ENCODE measurements around the gene RHBDF2. TPM values are rescaled to one million over a fixed set of nuclear protein-coding genes. Genes with fewer than 3 reads are reported as not detected.
A peak's percentile ranks its signal among the peaks of the same experiment; 100 is the strongest.
"Not testable (repeated sequence)": the region's sequence is repeated elsewhere in the genome, so short reads cannot be mapped to it uniquely, and the experiment has no call there.

The RHBDF2 gene
- total RNA-seq, 2 experiments from 2014 or later: 51.4 to 52.1 TPM

GRCh38 chr17:76521683-76522082 is 20.5 kb upstream of the RHBDF2 start:
- H3K27ac Mint-ChIP-seq; POLR2A ChIA-PET; H3K36me3 Mint-ChIP-seq (ENCODE audit: low read depth); H3K4me3 Mint-ChIP-seq; H3K9me3 Mint-ChIP-seq (ENCODE audit: insufficient read depth); DNase-seq; H3K27me3 Mint-ChIP-seq (ENCODE audit: low read depth); ATAC-seq: not testable (repeated sequence)
- H3K4me1 Mint-ChIP-seq (ENCODE audit: low read depth): peaks cover 28% of the 10 kb centered on the region
- CTCF ChIA-PET: interaction anchor here (1.6 to 7.1 kb wide), 7 partner anchors 11 to 193 kb away, joined by 4 to 88 read pairs (median 42); no protein-coding TSS in a partner anchor

GRCh38 chr17:76521262-76521661 is 20.0 kb upstream of the RHBDF2 start:
- POLR2A ChIA-PET: no interaction called here
- H3K36me3 Mint-ChIP-seq (ENCODE audit: low read depth): no peaks in the 10 kb centered on the region

GRCh38 chr17:76519048-76519966 is 18.1 kb upstream of the RHBDF2 start:
- ChIA-PET POLR2A (no interaction called here), CTCF (interaction anchor here (0.8 to 7.1 kb wide), 5 partner anchors 12 to 194 kb away, joined by 3 to 88 read pairs (median 5); no protein-coding TSS in a partner anchor)
- ATAC-seq (no peak), DNase-seq (no peak)
- peaks cover 50% of the 10 kb centered on the region for H3K4me1 Mint-ChIP-seq (ENCODE audit: low read depth)
- H3K27me3 Mint-ChIP-seq (ENCODE audit: low read depth): no peaks in the 10 kb centered on the region
- H3K36me3 Mint-ChIP-seq (ENCODE audit: low read depth): no peaks in the 10 kb centered on the region
- no peaks in the 10 kb centered on the region for H3K9me3 Mint-ChIP-seq (ENCODE audit: insufficient read depth)
- H3K27ac Mint-ChIP-seq: no peak overlapping the region
- H3K4me3 Mint-ChIP-seq: no peak overlapping the region

More at GRCh38 chr17:76521262-76521661, 20.0 kb upstream of the RHBDF2 start:
- H3K27me3 Mint-ChIP-seq (ENCODE audit: low read depth): no peaks in the 10 kb centered on the region
- H3K9me3 Mint-ChIP-seq (ENCODE audit: insufficient read depth): no peaks in the 10 kb centered on the region
- CTCF ChIA-PET: interaction anchor here (1.5 to 7.1 kb wide), 8 partner anchors 10 to 193 kb away, joined by 4 to 88 read pairs (median 32); no protein-coding TSS in a partner anchor
- ATAC-seq (no peak), DNase-seq (no peak)
- H3K27ac Mint-ChIP-seq: no peak overlapping the region
- H3K4me3 Mint-ChIP-seq: no peak overlapping the region
- H3K4me1 Mint-ChIP-seq (ENCODE audit: low read depth): peaks cover 32% of the 10 kb centered on the region

DNA sequence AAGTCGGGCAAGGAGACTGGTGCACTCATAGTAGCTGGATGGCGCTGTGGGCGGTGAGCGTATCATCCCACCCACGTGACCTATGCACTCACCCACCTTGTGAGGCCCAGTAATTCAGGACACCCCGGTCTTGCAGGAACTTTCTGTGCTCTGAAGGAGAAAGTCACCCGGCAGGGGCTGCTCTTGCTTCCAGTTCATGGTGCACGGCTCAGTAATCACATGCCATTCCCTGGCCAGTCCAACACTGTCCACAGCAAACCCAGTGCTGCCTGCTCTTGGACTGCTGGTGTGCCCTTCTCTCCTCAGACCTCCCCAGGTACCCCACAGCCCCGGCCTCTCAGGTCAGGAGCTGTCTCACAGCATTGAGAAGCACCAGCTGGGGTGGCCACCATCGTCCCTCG is 16.4 kb upstream of the RHBDF2 start:
- no peaks in the 10 kb centered on the region for H3K36me3 Mint-ChIP-seq (ENCODE audit: low read depth)
- DNase-seq: no peak
- ChIA-PET CTCF (interaction anchor here (1.5 kb wide), 1 partner anchor 106 kb away, joined by 4 read pairs; no protein-coding TSS in a partner anchor), POLR2A (no interaction called here)
- H3K27me3 Mint-ChIP-seq (ENCODE audit: low read depth): no peaks in the 10 kb centered on the region
- H3K27ac Mint-ChIP-seq: peak overlapping the region; percentile 77
- ATAC-seq: no peak
- no peaks in the 10 kb centered on the region for H3K9me3 Mint-ChIP-seq (ENCODE audit: insufficient read depth)
- peaks cover 57% of the 10 kb centered on the region for H3K4me1 Mint-ChIP-seq (ENCODE audit: low read depth)
- no peak overlapping the region for H3K4me3 Mint-ChIP-seq

DNA sequence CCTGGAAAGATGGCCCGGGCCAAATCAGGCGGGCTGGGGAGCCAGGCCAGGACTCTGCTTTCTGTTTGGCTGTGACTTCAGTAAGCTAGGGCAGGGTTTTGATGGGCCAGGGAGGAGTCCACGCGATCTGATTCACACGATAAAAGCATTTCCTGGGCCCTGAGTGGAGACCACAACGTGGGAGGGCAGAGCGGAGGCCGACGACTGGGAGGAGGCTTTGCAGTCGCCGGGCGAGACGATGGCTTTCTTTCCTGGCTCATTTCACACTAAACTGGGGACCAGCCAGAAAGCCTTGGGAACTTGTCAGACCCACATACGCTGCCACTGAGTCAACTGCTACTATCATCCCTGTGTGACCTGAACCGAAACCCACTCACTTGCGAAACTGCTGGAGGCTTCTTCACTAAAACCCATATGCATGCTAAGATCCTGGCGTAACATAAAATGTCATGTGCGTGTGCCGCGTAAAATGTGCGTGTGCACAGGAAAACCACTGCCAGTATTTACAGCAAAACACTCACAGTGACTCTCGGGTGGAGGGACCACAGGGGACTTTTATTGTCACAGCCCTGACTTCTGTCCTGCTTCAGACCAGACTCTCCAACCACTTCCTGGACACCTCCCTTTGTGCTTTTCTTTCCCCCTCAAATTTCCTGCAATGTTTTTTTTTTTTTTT is 14.2 kb upstream of the RHBDF2 start:
- DNase-seq (peak; percentile 90), ATAC-seq (peak; percentile 89)
- Mint-ChIP-seq H3K4me3 (peak overlapping the region; percentile 71), H3K27me3 (ENCODE audit: low read depth) (peaks cover 2% of the 10 kb centered on the region), H3K27ac (peak overlapping the region; percentile 99), H3K9me3 (ENCODE audit: insufficient read depth) (no peaks in the 10 kb centered on the region), H3K36me3 (ENCODE audit: low read depth) (no peaks in the 10 kb centered on the region), H3K4me1 (ENCODE audit: low read depth) (peaks cover 75% of the 10 kb centered on the region)
- CTCF ChIA-PET: interaction anchor here (1.0 to 2.4 kb wide), 11 partner anchors 8 to 166 kb away, joined by 3 to 11 read pairs (median 5); no protein-coding TSS in a partner anchor
- POLR2A ChIA-PET: interaction anchor here (0.6 to 0.7 kb wide), 3 partner anchors 9 to 24 kb away, joined by 3 to 4 read pairs (median 4); no protein-coding TSS in a partner anchor

- peak overlapping the region; percentile 71 for H3K4me3 Mint-ChIP-seq
- H3K27ac Mint-ChIP-seq: peak overlapping the region; percentile 99
- not testable (repeated sequence) for H3K9me3 Mint-ChIP-seq (ENCODE audit: insufficient read depth); H3K36me3 Mint-ChIP-seq (ENCODE audit: low read depth); ATAC-seq; DNase-seq; H3K27me3 Mint-ChIP-seq (ENCODE audit: low read depth)
- ChIA-PET CTCF (interaction anchor here (1.0 to 2.4 kb wide), 9 partner anchors 7 to 167 kb away, joined by 3 to 11 read pairs (median 5); no protein-coding TSS in a partner anchor), POLR2A (interaction anchor here (0.5 to 1.0 kb wide), 2 partner anchors 13 to 23 kb away, joined by 3 read pairs; no protein-coding TSS in a partner anchor)
- peaks cover 76% of the 10 kb centered on the region for H3K4me1 Mint-ChIP-seq (ENCODE audit: low read depth)
Measured at GRCh38 chr17:76514355-76514754, 13.1 kb upstream of the RHBDF2 start.

DNA sequence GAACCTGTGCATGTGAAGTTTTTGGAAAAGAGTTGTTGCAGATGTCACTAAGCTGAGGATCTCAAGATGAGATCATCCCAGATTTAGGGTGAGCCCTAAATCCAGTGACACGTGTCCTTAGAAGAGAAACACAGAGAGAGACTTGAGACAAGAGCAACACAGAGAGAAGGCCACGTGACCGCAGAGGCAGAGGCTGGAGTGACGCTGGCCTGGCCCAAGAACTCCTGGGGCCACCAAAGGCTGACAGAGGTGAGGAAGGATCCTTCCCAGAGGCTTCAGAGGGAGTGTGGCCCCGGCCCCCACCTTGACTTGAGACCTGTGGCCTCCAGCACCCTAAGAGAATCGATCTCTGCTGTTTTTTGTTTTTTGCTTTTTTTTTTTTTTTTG is 12.1 kb upstream of the RHBDF2 start:
- Mint-ChIP-seq H3K4me3 (no peak overlapping the region), H3K27me3 (ENCODE audit: low read depth) (peaks cover 2% of the 10 kb centered on the region), H3K4me1 (ENCODE audit: low read depth) (peaks cover 70% of the 10 kb centered on the region), H3K27ac (peak overlapping the region; percentile 73), H3K36me3 (ENCODE audit: low read depth) (no peaks in the 10 kb centered on the region), H3K9me3 (ENCODE audit: insufficient read depth) (no peaks in the 10 kb centered on the region)
- CTCF ChIA-PET: interaction anchor here (1.7 to 2.4 kb wide), 2 partner anchors 10 to 128 kb away, joined by 6 to 10 read pairs; no protein-coding TSS in a partner anchor
- POLR2A ChIA-PET: no interaction called here
- no peak for ATAC-seq
- no peak for DNase-seq

GRCh38 chr17:76512366-76513305 is 11.4 kb upstream of the RHBDF2 start:
- peaks cover 3% of the 10 kb centered on the region for H3K27me3 Mint-ChIP-seq (ENCODE audit: low read depth)
- ChIA-PET POLR2A (interaction anchor here (1.2 kb wide), 1 partner anchor 19 kb away, joined by 4 read pairs; no protein-coding TSS in a partner anchor), CTCF (interaction anchor here (0.8 to 1.7 kb wide), 5 partner anchors 11 to 651 kb away, joined by 3 to 10 read pairs (median 3); no protein-coding TSS in a partner anchor)
- DNase-seq (no peak), ATAC-seq (no peak)
- no peaks in the 10 kb centered on the region for H3K9me3 Mint-ChIP-seq (ENCODE audit: insufficient read depth)
- no peaks in the 10 kb centered on the region for H3K36me3 Mint-ChIP-seq (ENCODE audit: low read depth)
- H3K4me3 Mint-ChIP-seq: no peak overlapping the region
- peak overlapping the region; percentile 73 for H3K27ac Mint-ChIP-seq
- H3K4me1 Mint-ChIP-seq (ENCODE audit: low read depth): peaks cover 64% of the 10 kb centered on the region

- Mint-ChIP-seq H3K36me3 (ENCODE audit: low read depth) (no peaks in the 10 kb centered on the region), H3K27me3 (ENCODE audit: low read depth) (peaks cover 4% of the 10 kb centered on the region), H3K4me1 (ENCODE audit: low read depth) (peaks cover 66% of the 10 kb centered on the region), H3K9me3 (ENCODE audit: insufficient read depth) (no peaks in the 10 kb centered on the region), H3K4me3 (no peak overlapping the region), H3K27ac (no peak overlapping the region)
- ATAC-seq (no peak), DNase-seq (no peak)
- CTCF ChIA-PET: interaction anchor here (0.8 to 1.7 kb wide), 5 partner anchors 12 to 650 kb away, joined by 3 to 10 read pairs (median 3); no protein-coding TSS in a partner anchor
- POLR2A ChIA-PET: interaction anchor here (1.2 kb wide), 1 partner anchor 18 kb away, joined by 4 read pairs; no protein-coding TSS in a partner anchor
Measured at GRCh38 chr17:76511668-76512365, 10.6 kb upstream of the RHBDF2 start.

DNA sequence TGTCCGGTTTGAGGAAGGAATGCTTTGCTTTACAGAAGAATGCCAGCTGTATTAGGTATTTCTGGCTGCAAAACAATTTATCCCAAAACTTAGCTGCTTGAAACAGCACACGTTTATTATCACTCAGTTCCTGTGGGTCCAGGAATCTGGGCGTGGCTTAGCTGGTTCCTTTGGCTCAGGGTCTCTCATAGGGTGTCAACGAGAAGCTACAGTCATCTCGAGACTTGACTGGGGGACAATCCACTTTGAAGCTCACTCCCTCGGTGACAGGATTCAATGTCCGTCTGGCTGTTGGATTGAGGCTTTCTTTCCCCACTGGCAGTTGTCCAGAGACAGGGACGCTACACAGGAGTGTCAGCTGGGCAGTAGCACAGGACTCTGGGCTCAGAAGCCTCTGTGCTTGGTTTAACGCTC is 9.6 kb upstream of the RHBDF2 start:
- no peak overlapping the region for H3K27ac Mint-ChIP-seq
- POLR2A ChIA-PET: no interaction called here
- peaks cover 66% of the 10 kb centered on the region for H3K4me1 Mint-ChIP-seq (ENCODE audit: low read depth)

More for the DNA sequence above, 9.6 kb upstream of the RHBDF2 start:
- CTCF ChIA-PET: interaction anchor here (0.7 to 1.4 kb wide), 5 partner anchors 11 to 58 kb away, joined by 3 to 4 read pairs (median 3); partner anchors contain the start of gene UBE2O
- H3K9me3 Mint-ChIP-seq (ENCODE audit: insufficient read depth): no peaks in the 10 kb centered on the region
- DNase-seq (no peak), ATAC-seq (no peak)
- no peak overlapping the region for H3K4me3 Mint-ChIP-seq
- H3K36me3 Mint-ChIP-seq (ENCODE audit: low read depth): no peaks in the 10 kb centered on the region
- peaks cover 4% of the 10 kb centered on the region for H3K27me3 Mint-ChIP-seq (ENCODE audit: low read depth)
